Calu3 (cell line): Measurements from ENCODE around the gene ARL8B. TPM values are rescaled to one million over a fixed set of nuclear protein-coding genes. Genes with fewer than 3 reads are reported as not detected.
A peak's percentile ranks its signal among the peaks of the same experiment; 100 is the strongest.

Experiments used
- Bru-seq: library from RNA; stranded (reverse); fragments of 400-500 nt; gene quantifications from one replicate; lab custom pipeline; 2021; lab: Mats Ljungman, UMichigan
- BruChase-seq, 2 experiments: library from RNA; stranded (reverse); fragments of 400-500 nt; gene quantifications; one replicate each; lab custom pipeline; 2021; lab: Mats Ljungman, UMichigan
- BruUV-seq: library from RNA; stranded (reverse); fragments of 400-500 nt; replicated peaks from 2 replicates; lab custom pipeline; 2021; lab: Mats Ljungman, UMichigan
- CTCF ChIA-PET: fragments of 300-600 bp; sonication (Branson Sonifier 250); formaldehyde crosslinking; loops from one replicate; lab custom pipeline; 2022; ENCODE audit warnings: antibody characterized with exemption; lab: Charles Lee
- DNase-seq: peaks from one replicate; pipeline ENCODE4 v3.0.0; 2022
- H3K27ac Mint-ChIP-seq: one replicate; pipeline ENCODE4 v1.8.0; 2022; ENCODE audit warnings: mixed read lengths; ENCODE audit not compliant: unreplicated experiment
- H3K27me3 Mint-ChIP-seq: one replicate; pipeline ENCODE4 v1.8.0; 2022; ENCODE audit warnings: mixed read lengths; ENCODE audit not compliant: unreplicated experiment
- H3K36me3 Mint-ChIP-seq: one replicate; pipeline ENCODE4 v1.8.0; 2022; ENCODE audit warnings: mild to moderate bottlenecking, moderate library complexity, mixed read lengths; ENCODE audit not compliant: insufficient read depth, unreplicated experiment
- H3K4me1 Mint-ChIP-seq: one replicate; pipeline ENCODE4 v1.8.0; 2022; ENCODE audit warnings: mild to moderate bottlenecking, low read depth, mixed read lengths; ENCODE audit not compliant: unreplicated experiment
- H3K4me3 Mint-ChIP-seq: one replicate; pipeline ENCODE4 v1.8.0; 2022; ENCODE audit warnings: mild to moderate bottlenecking, low read depth, moderate library complexity, mixed read lengths; ENCODE audit not compliant: unreplicated experiment
- H3K9me3 Mint-ChIP-seq: one replicate; pipeline ENCODE4 v1.8.0; 2022; ENCODE audit warnings: low read depth, mixed read lengths; ENCODE audit not compliant: unreplicated experiment
- CTCF ChIP-seq: fragments of 200-600 bp; IDR thresholded peaks from one replicate; pipeline ENCODE4 v1.8.0; 2022; ENCODE audit warnings: antibody characterized with exemption; ENCODE audit not compliant: unreplicated experiment
- intact Hi-C: fragments of 100-400 bp; cut with micrococcal nuclease; formaldehyde crosslinking; loops from one replicate; pipeline ENCODE4 v1.10.0; 2022; ENCODE audit not compliant: unreplicated experiment
- long read RNA-seq: library from polyadenylated mRNA; stranded (forward); transcript quantifications from one replicate; pipeline ENCODE4 v2.0.0, GENCODE V29; 2022
- total RNA-seq: library from RNA; stranded (reverse); gene quantifications from 2 replicates; pipeline ENCODE4 v1.2.3, GENCODE V29; 2022

The ARL8B gene
- total RNA-seq (44.2 and 47.0 TPM in 2 replicates), Bru-seq, nascent RNA (percentile 93 among the genes with signal in this experiment), BruChase-seq, experiment 1, labeled RNA remaining after a 6-hour chase (percentile 92 among the genes with signal in this experiment), BruChase-seq, experiment 2, labeled RNA remaining after a 2-hour chase (percentile 89 among the genes with signal in this experiment)
- long read RNA-seq, transcript ARL8B-201 (7 exons, 3,005 nt): major isoform, 43 of 47 reads
- long read RNA-seq, partial matches to known transcripts: 0 of 47 reads
- long read RNA-seq, other reads (novel, unspliced or antisense): 4 of 47 reads

GRCh38 chr3:5122030-5122740, at the start of gene ARL8B:
TSS of gene ARL8B (plus strand) at chr3:5122292. CDS start at chr3:5122466, 174 bp downstream.
- H3K36me3 Mint-ChIP-seq: peaks cover 24% of the 10 kb centered on the region
- BruUV-seq: no TSS peak
- TF ChIP-seq CTCF: peak; percentile 81
- H3K4me1 Mint-ChIP-seq: peaks cover 8% of the 10 kb centered on the region
- peak within 1 kb of the TSS; percentile 95 for H3K4me3 Mint-ChIP-seq
- CTCF ChIA-PET: interaction anchor here (1.2 to 2.1 kb wide), 3 partner anchors 22 to 411 kb away, joined by 3 to 6 read pairs (median 5); no protein-coding TSS in a partner anchor
- H3K27me3 Mint-ChIP-seq: no peaks in the 10 kb centered on the region
- peak; percentile 94 for DNase-seq
- H3K27ac Mint-ChIP-seq: peak within 1 kb of the TSS; percentile 73
- H3K9me3 Mint-ChIP-seq: no peaks in the 10 kb centered on the region
- intact Hi-C loops: loop anchor here (2.0 to 5.0 kb wide), 2 partner anchors 65 to 410 kb away; partner anchors contain the start of gene EDEM1

- Mint-ChIP-seq H3K4me1 (no peaks in the 10 kb centered on the region), H3K9me3 (no peaks in the 10 kb centered on the region), H3K4me3 (no peak overlapping the region), H3K27ac (no peak overlapping the region), H3K27me3 (peaks cover 48% of the 10 kb centered on the region), H3K36me3 (no peaks in the 10 kb centered on the region)
- CTCF ChIA-PET: no interaction called here
- intact Hi-C loops: no loop called here
- no peak for DNase-seq
- BruUV-seq: no TSS peak
- TF ChIP-seq CTCF: no peak
These were observed 48.6 kb upstream of the ARL8B start for GRCh38 chr3:5073374-5074085.

- no peak for DNase-seq
- no TSS peak for BruUV-seq
These were observed 43.9 kb upstream of the ARL8B start for GRCh38 chr3:5078151-5078550.

More at GRCh38 chr3:5078151-5078550, 43.9 kb upstream of the ARL8B start:
- H3K36me3 Mint-ChIP-seq: peaks cover 3% of the 10 kb centered on the region
- no peak overlapping the region for H3K4me3 Mint-ChIP-seq
- H3K4me1 Mint-ChIP-seq: no peaks in the 10 kb centered on the region
- CTCF ChIA-PET: no interaction called here
- TF ChIP-seq CTCF: no peak
- H3K27me3 Mint-ChIP-seq: peaks cover 35% of the 10 kb centered on the region
- intact Hi-C loops: no loop called here
- no peak overlapping the region for H3K27ac Mint-ChIP-seq
- no peaks in the 10 kb centered on the region for H3K9me3 Mint-ChIP-seq
